ENCODE measurements around the gene LRBA.
"Not testable (repeated sequence)": the region's sequence is repeated elsewhere in the genome, so short reads cannot be mapped to it uniquely, and the experiment has no call there.

LRBA gene, protein sequence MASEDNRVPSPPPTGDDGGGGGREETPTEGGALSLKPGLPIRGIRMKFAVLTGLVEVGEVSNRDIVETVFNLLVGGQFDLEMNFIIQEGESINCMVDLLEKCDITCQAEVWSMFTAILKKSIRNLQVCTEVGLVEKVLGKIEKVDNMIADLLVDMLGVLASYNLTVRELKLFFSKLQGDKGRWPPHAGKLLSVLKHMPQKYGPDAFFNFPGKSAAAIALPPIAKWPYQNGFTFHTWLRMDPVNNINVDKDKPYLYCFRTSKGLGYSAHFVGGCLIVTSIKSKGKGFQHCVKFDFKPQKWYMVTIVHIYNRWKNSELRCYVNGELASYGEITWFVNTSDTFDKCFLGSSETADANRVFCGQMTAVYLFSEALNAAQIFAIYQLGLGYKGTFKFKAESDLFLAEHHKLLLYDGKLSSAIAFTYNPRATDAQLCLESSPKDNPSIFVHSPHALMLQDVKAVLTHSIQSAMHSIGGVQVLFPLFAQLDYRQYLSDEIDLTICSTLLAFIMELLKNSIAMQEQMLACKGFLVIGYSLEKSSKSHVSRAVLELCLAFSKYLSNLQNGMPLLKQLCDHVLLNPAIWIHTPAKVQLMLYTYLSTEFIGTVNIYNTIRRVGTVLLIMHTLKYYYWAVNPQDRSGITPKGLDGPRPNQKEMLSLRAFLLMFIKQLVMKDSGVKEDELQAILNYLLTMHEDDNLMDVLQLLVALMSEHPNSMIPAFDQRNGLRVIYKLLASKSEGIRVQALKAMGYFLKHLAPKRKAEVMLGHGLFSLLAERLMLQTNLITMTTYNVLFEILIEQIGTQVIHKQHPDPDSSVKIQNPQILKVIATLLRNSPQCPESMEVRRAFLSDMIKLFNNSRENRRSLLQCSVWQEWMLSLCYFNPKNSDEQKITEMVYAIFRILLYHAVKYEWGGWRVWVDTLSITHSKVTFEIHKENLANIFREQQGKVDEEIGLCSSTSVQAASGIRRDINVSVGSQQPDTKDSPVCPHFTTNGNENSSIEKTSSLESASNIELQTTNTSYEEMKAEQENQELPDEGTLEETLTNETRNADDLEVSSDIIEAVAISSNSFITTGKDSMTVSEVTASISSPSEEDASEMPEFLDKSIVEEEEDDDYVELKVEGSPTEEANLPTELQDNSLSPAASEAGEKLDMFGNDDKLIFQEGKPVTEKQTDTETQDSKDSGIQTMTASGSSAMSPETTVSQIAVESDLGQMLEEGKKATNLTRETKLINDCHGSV (N-terminal part only)

DNA sequence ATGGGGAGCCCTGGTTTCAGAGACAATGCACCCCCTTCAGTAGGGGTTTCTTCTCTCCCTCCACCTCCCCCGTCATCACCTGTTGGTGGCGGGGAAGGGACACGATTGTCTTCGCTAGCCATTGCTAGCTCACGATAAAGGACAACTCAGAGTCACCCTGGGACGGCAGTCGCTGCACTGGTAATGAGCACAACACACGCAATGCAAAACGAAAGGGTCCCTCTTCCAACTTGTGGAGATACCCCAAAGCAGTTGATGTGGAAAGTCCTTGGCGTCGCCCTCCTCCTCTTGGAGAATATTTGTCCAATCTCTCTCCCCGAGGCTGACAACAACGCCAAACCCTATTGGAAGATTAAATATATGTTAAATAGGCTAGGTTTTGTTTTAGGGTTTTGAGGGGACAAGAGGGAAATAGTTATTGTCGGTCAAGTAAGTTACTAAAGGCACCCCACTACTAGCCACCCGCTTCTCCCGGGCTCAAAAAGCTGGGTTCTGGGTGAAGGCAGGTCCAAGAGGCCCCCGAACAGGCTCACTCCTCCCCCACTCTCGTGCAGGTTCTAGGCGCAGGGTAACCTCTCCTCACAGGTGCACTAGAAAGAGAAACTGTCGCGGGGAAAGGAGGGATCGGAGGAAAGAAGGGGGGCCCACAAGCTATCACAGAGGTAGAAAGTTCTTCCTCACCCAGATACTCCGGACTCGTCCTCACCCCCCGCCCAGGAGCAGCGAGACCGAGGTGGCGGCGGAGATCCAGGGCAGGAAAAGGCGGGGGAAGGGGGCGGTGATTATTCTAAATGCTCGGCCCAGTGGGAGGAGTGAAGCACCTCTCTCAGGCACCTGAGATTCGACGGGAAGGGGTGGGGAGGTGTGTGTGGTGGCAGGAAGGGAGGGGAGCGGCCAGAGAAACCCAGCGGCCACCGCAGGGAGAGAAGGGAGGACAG, at the start of gene LRBA:
TSS of gene LRBA (minus strand) at position 764 of the 938 bp plus-strand sequence. CDS start at position 122, 642 bp downstream.
- peak; percentile 90 for DNase-seq

DNA sequence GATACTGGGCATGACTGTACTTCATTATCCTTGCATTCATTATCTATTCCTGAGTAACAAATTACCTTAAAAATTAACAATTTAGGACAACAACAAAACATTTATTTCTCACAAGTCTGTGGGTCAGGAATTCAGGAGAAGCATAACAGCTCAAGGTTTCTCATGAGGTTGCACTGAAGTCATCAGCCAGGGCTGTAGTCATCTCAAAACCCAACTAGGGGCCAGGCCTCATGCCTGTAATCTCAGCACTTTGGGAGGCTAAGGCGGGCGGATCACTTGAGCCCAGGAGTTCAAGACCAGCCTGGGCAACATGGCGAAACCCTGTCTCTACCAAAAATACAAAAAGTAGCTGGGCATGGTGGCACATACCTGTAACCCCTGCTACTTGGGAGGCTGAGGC, 48.1 kb upstream of the LRBA start:
- DNase-seq: not testable (repeated sequence)

DNA sequence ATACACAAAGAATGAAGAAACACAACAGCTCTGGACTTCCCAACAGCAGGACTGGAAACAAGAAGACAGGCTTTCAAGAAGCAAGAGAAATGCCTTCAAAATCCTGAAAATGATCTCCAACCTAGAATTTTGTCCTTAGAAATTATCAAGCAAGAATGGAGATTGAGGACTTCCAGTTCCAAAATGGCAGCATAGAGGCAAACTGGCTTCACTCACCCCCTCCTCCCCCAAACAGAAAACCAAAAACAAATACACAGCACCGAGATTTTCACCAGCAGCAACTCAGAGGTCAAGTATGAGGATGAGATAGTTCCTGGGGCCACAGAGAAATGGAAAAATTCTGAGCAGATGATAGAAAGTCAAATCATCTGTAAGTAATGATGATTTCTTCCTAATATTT, 40.5 kb upstream of the LRBA start:
- DNase-seq: no peak

DNA sequence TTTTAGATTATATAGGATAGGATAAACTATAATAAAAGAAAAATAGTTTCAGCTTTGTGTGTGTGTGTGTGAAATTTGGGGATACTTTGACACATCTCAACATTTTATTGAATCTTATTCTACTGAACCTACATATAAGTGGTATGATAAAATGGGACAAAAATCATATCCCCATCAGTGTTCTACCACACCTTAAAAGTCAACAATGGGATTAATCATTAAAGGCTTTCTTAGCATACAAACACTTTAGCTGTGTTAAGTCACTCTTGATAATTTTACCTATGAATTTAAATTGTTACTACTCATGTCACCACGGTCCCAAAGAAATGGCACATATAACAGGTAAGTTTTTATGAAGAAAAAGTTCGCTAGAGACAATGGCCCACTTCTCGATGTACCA, 37.7 kb upstream of the LRBA start:
- DNase-seq: no peak

DNA sequence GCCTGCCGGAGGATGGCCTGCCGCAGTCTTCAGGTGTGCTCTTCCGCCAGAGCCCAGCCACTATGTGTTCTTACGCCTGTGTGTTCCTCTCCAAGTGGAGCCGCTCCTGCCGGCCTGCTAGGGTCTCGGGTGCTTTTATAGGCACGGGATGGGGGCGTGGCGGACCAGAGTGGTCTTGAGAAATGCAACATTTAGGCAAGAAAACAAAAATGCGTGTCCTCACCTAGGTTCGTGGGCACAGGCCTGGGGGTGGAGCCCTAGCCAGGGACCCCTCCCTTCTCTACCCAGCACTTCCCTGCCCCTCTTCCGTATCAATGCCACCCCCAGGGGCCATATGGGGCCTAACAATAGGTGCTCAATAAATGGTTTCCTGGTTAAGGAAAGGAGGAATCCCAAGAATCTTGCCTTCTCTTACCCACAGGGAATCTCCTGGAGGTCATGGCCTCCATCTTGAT, 34.4 kb upstream of the LRBA start:
- no peak for DNase-seq

DNA sequence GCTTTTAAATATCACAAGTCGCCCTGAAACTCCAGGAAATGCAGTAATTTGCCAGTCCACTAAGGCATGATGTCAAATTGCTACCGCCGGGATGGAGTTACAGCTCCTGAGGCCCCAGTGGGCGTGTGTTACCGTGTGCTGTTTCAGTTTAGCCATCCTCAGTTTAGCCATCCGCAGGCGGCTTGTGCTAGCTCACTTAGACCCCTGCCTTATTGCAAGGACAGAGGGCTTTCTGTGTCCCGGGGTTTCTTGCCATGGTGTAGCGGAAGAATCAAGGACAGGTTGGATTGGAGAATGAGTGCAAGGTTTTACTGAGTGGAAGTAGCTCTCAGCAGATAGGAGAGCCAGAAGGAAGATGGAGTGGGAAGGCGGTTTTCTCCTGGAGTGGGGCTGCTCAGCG, 33.8 kb upstream of the LRBA start:
- DNase-seq: no peak

DNA sequence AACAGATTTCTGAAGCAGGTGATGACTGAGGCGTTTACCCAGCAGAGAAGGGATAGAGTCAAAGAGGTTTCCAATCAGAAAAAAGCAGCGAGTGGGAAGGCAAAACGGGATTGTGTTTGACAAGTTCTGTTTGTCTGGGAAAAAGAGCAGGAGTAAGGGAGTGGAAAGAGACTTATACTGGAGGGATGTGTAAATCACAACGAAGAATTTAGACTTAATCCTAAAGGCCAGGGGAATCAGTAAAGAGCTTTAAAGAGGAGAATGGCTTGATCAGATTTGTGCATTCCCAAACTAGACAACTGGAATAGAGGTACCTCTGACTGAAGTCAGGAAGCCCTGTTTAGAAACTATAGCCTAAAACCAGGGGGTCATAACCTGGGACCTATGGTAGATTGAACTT, 31.5 kb upstream of the LRBA start:
- DNase-seq: peak; percentile 20

DNA sequence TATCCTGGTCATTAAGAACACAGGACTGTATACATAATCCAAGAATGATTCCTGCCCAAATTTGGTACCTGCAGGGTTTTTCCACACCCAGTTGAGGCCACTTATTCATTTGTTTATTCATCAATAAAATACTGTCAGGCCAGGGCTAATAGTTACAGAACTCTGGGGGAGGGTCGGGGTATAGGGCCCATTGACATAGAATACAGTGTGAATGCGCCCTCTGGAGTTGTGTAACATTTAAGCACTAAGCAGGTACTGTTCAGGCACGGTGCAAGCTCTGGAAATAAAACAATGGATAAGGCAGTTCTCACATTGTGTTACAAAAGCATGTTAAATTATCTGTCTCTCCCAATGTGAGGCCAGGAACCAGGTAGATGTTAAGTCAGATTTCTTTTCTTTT, 30.8 kb upstream of the LRBA start:
- DNase-seq: peak; percentile 29

DNA sequence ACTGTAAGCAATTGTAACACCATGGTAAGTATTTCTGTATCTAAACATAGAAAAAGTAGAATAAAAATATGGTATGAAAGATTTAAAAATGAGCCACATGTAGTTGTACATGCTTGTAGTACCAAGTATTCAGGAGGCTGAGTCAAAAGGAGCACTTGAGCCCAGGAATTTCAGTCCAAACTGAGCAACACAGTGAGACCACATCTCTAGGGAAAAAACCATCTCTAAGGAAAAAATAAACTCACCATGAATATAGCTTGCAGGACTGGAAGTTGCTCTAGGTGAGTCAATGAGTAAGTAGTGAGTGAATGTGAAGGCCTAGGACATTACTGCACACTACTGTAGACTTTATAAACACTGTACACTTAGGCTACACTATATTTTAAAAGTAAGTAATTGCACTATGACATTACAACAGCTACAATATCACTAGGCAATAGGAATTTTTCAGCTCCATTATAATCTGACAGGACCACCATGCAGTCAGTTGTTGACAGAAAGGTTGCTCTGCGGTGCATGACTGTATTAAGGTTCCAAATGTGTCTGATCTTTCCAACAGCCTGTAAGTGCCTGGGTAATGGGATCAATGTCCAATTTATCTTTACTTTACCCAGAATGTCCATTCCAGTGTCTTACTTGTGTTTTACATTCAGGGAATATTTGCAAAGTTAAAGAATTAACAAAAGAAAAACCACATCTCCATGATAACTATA, 28.9 kb upstream of the LRBA start:
- DNase-seq: no peak

DNA sequence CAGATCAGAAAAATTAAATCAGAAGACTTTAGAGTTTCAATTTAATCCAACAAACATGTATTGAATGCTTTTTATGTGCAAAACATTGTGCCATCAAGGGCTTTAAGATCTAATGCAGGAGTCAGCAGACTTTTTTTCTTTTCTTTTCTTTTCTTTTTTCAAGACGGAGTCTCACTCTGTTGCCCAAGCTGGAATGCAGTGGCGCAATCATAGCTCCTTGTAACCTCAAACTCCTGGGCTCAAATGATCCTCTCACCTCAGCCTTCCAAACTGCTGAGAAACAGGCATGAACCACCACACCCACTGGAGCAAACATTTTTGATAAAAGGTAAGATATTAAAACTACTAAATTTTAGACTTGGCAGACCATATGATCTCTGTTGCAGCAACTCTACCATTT, 24.6 kb upstream of the LRBA start:
- DNase-seq: no peak

DNA sequence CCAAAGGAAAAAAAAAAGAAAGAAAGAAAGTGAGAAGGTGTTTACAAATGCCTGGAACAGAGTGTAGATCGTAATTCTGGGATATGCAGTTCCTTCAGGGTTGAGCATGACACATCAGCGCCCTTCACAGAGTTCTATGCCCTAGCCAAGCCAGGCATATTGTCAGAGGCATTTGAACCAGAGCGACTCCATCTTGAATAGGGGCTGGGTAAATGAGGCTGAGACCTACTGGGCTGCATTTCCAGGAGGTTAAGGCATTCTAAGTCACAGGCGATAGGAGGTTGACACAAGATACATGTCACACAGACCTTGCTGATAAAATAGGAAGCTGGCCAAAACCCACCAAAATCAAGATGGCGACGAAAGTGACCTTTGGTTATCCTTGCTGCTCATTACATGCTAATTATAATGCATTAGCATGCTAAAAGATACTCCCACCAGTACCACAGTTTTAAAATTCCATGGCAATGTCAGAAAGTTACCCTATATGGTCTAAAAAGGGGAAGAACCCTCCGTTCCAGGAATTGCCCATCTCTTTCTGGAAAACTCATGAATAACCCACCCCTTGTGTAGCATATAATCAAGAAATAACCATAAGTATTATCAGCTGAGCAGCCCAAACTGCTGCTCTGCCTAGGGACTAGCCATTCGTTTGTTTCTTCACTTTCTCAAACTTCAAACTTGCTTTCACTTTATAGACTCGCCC, 23.5 kb upstream of the LRBA start:
- no peak for DNase-seq

DNA sequence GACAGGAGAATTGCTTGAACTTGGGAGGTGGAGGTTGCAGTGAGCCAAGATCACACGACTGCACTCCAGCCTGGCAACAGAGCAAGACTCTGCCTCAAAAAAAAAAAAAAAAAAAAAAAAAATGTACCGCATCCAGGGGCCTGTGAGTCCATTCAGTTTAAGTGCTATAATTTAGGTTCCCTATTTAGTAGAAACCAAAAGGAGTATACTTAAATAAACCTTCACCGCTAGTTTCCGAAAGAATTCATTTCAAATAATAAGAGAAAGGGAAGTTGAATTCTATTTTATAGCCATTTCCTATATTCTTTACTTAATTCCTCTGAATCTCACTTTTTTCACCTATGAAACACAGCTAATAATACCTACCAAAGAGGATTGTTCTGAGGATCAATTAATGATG, 20.8 kb upstream of the LRBA start:
- DNase-seq: no peak

DNA sequence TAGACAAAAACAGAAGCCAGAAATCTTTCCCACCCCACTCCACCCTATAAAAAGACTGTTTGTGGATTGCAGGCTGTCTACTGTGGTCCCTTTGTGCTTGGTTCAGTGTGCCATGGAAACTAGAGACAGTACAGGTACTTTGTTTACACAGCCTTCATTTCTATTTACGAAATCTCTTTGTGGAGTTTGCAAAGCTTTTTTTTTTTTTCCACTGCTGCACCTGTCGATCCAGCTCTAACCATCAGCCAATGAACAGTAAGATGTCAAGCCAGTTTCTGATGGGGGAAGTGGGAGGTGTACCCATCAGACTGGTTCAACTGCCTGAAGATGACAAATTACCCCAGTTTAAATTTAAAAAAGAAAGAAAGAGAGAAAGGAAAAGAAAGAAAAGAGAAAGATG, 20.2 kb upstream of the LRBA start:
- DNase-seq: no peak

DNA sequence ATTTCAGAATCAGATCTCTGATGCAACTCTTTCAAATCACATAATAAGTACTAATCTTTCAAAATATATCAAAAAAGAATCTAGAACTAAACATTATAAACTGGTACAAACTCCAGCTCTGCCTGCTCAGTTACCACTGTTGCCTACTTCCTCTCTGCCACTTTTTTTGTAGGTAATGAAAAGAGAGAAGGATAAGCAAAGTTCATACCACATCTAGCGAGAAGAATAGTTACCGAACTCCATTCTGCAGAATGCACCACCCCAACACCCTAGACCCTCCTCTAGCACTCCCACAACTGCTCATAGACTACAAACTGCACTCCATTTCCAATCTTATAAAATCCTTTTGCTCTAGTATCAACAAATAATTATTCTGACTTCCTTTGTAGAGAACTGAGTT, 19.7 kb upstream of the LRBA start:
- DNase-seq: no peak

DNA sequence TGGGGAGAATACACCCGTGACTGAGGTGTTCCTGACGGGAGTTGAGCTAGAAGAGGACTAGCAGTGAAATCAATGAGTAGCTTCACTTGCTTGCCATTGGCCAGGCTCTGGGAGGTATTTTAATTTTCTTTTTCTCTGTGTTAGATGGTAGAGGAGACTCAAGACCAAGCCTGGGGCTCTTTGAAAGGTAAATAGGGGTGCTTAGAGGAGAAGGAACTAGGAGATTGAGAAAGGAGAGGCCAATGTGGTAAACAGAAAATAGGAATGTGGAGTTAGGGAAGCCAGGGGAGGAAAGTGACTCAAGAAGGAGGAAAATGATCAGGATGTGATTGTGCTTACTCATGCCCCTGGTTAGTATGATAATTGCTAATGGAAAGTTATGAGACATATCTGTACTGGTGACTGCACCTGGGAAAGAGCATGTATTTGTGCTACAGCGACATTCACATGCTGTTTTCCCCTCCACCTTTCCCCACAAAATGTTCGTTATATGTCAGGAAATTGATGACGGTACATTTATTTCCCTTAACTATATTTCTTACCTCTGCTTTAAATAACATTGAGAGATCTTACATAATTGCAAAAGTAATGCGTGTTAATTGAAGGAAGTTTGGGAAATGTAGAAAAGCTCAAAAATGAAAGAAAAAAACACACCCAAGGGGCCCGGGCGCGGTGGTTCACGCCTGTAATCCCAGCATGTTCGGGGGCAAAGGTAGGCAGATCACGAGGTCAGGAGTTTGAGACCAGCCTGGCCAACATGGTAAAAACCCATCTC, 16.9 kb upstream of the LRBA start:
- no peak for DNase-seq

DNA sequence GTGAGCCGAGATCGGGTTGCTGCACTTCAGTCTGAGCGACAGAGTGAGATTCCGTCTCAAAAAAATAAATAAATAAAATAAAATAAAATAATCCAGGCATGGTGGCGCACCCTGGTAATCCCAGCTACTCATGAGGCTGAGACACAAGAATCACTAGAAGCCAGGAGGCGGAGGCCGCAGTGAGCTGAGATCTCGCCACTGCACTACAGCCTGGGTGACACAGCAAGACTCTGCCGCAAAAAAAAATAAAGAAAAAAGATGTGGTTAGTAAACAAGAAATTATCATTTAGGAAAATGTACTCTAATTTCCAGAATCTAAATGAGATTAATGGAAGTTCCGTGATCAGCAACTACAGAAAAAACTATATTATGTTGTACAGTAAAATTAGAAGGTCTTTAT, 14.5 kb upstream of the LRBA start:
- no peak for DNase-seq

DNA sequence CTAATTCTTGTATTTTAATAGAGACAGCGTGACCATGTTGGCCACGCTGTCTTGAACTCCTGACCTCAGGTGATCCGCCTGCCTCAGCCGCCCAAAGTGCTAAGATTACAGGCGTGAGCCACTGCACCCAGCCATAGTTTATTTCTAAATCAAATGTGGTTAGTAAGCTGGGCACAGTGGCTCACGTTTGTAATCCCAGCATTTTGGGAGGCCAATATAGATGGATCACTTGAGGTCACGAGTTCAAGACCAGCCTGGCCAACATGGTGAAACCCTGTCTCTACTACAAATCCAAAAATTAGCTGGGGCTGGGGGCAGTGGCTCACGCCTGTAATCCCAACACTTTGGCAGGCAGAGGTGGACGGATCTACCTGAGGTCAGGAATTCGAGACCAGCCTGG, 13.9 kb upstream of the LRBA start:
- DNase-seq: not testable (repeated sequence)

DNA sequence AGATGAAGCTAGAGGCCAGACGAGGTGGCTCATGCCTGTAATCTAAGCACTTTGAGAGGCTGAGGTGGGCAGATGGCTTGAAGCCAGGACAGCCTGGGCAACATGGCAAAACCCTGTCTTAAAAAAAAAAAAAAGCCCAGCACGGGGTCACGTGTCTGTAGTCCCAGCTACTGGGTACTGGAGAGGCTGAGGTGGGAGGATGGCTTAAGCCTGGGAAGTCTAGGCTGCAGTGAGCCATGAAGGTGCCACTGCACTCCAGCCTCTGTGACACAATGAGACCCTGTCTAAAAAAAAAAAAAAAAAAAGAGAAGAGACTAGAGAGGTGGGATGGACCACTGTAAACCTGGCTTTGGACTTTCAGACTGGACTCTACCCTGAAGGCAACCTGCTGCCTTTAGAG, 10.7 kb upstream of the LRBA start:
- DNase-seq: peak; percentile 63

DNA sequence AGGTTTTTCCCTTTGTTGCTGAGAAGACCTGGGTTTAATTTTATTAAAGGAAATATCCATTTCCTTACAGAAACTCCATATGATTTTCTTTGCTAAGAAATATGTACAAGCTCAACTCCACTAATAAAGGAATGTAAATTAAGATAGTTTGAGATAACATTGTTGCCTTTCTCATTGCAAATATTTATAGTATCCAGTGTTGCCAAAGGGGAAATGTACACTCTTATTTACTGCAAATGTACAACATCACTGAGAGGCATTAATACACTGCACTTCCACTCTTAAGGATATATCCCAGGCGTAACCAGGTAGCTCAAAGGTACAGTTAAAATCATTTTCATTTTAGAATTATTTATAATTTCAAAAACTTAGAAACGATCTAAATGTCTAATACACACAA, 7.5 kb upstream of the LRBA start:
- no peak for DNase-seq
